Measurements from ENCODE around the gene SMIM15. TPM values are rescaled to one million over a fixed set of nuclear protein-coding genes. Genes with fewer than 3 reads are reported as not detected.

The SMIM15 gene
- polyA plus RNA-seq, 1 of the 3 experiments (the other 2 are of a cell fraction), result 51.1 TPM

GRCh38 chr5:61115968-61116367 is 46.3 kb downstream of the SMIM15 start:
- WGBS (ENCODE audit: low lambda C conversion rate), result 91% methylated on average over 3 of the region's 3 CpGs
- Histone ChIP-seq H4K20me1 (ENCODE audit: insufficient read depth) (no peaks in the 10 kb centered on the region), H3K9ac (no peak overlapping the region), H3F3A (replicated peaks; ENCODE audit: insufficient read depth) (no peaks in the 10 kb centered on the region), H3K27ac (ENCODE audit: low read depth in 2 of 2, low read length in 1 of 2) (no peak overlapping the region), H2AFZ (ENCODE audit: low read depth) (no peak overlapping the region), H3K9me3 (no peaks in the 10 kb centered on the region), H3K4me1 (ENCODE audit: control insufficient read depth in 1 of 2, insufficient read depth in 2 of 2, low read depth in 1 of 2, low read length in 1 of 2) (no peaks in the 10 kb centered on the region), H3K27me3 (ENCODE audit: insufficient read depth) (no peaks in the 10 kb centered on the region), H3K4me2 (no peak overlapping the region), H3K36me3 (replicated peaks in 1 of 2; ENCODE audit: control insufficient read depth in 1 of 2, insufficient read depth in 2 of 2, low read length in 1 of 2) (no peaks in the 10 kb centered on the region), H3K9me2 (no peaks in the 10 kb centered on the region), H3K4me3 (ENCODE audit: low read depth in 2 of 2, low read length in 1 of 2) (no peak overlapping the region), H3K79me2 (ENCODE audit: insufficient read depth) (no peaks in the 10 kb centered on the region)
- CTCF ChIA-PET, result no interaction called here
- POLR2A ChIA-PET, result no interaction called here
- TF ChIP-seq NFIC (IDR thresholded peaks at IDR 0.05; ENCODE audit: borderline replicate concordance), result no peak
- no peak for TF ChIP-seq CTCF (IDR thresholded peaks at IDR 0.05)
- TF ChIP-seq RXRA (IDR thresholded peaks at IDR 0.05; ENCODE audit: borderline replicate concordance, low read depth), result no peak
- no peak for TF ChIP-seq FOXJ3 (CRISPR knock-in tag; IDR thresholded peaks at IDR 0.05)
- DNase-seq, result no peak

GRCh38 chr5:61114441-61114840 is 47.8 kb downstream of the SMIM15 start:
- ChIA-PET POLR2A (no interaction called here), CTCF (no interaction called here)
- no peaks in the 10 kb centered on the region for H4K20me1 ChIP-seq (ENCODE audit: insufficient read depth)
- H3K4me2 ChIP-seq, result no peak overlapping the region
- no peak overlapping the region for H3K9ac ChIP-seq
- DNase-seq, result no peak
- no peaks in the 10 kb centered on the region for H3F3A ChIP-seq (replicated peaks; ENCODE audit: insufficient read depth)
- H3K9me2 ChIP-seq, result no peaks in the 10 kb centered on the region
- no peak overlapping the region for H2AFZ ChIP-seq (ENCODE audit: low read depth)
- TF ChIP-seq NFIC (IDR thresholded peaks at IDR 0.05; ENCODE audit: borderline replicate concordance) (no peak), GATA2 (CRISPR knock-in tag; IDR thresholded peaks at IDR 0.05) (no peak), TEAD4 (IDR thresholded peaks at IDR 0.05; ENCODE audit: borderline replicate concordance, insufficient read depth) (no peak), CTCF (IDR thresholded peaks at IDR 0.05) (no peak), EP300 (IDR thresholded peaks at IDR 0.05; ENCODE audit: borderline replicate concordance in 1 of 2, low read depth in 1 of 2, low read length in 1 of 2) (no peak), POLR2AphosphoS5 (IDR thresholded peaks at IDR 0.05; ENCODE audit: low read depth, low read length) (no peak), RXRA (IDR thresholded peaks at IDR 0.05; ENCODE audit: borderline replicate concordance, low read depth) (no peak), SMC3 (IDR thresholded peaks at IDR 0.05; ENCODE audit: low read depth, low read length) (no peak), RAD21 (IDR thresholded peaks at IDR 0.05; ENCODE audit: low read length) (no peak), USF1 (IDR thresholded peaks at IDR 0.05; ENCODE audit: borderline replicate concordance, low read depth) (no peak)
- no peaks in the 10 kb centered on the region for H3K9me3 ChIP-seq
- 97% methylated on average over 1 of the region's 1 CpG for WGBS (ENCODE audit: low lambda C conversion rate)
- H3K4me1 ChIP-seq (ENCODE audit: control insufficient read depth in 1 of 2, insufficient read depth in 2 of 2, low read depth in 1 of 2, low read length in 1 of 2), result no peaks in the 10 kb centered on the region
- H3K27ac ChIP-seq (ENCODE audit: low read depth in 2 of 2, low read length in 1 of 2), result no peak overlapping the region
- no peaks in the 10 kb centered on the region for H3K36me3 ChIP-seq (replicated peaks in 1 of 2; ENCODE audit: control insufficient read depth in 1 of 2, insufficient read depth in 2 of 2, low read length in 1 of 2)
- H3K79me2 ChIP-seq (ENCODE audit: insufficient read depth), result no peaks in the 10 kb centered on the region
- H3K27me3 ChIP-seq (ENCODE audit: insufficient read depth), result no peaks in the 10 kb centered on the region
- no peak overlapping the region for H3K4me3 ChIP-seq (ENCODE audit: low read depth in 2 of 2, low read length in 1 of 2)

Other genes with a start within 250 kb of the SMIM15 start
- gene ERCC8, start 217.4 kb downstream of the SMIM15 start, polyA plus RNA-seq (2012; rRNA removed), result 11.6 and 19.8 TPM in 2 replicates
- 25.9 and 33.4 TPM in 2 replicates for gene NDUFAF2, start 217.3 kb downstream of the SMIM15 start, polyA plus RNA-seq (2012; rRNA removed)
- gene ZSWIM6, start 169.8 kb upstream of the SMIM15 start, polyA plus RNA-seq (2012; rRNA removed), result 7.4 and 9.8 TPM in 2 replicates